Fibroblast of the aortic adventitia (primary cell): ENCODE data around the gene GATA6. TPM values are rescaled to one million over a fixed set of nuclear protein-coding genes. Genes with fewer than 3 reads are reported as not detected.
A peak's percentile ranks its signal among the peaks of the same experiment; 100 is the strongest.
"Not testable (repeated sequence)": the region's sequence is repeated elsewhere in the genome, so short reads cannot be mapped to it uniquely, and the experiment has no call there.

Experiments used
- DNase-seq: peaks from one replicate; pipeline ENCODE4 v3.0.0-alpha.2; 2010; ENCODE audit warnings: low read depth
- H3K4me3 ChIP-seq: 2 replicates; pipeline ENCODE4 v1.5.1; 2011; ENCODE audit warnings: low read depth, mild to moderate bottlenecking, control low read depth, low read length, moderate library complexity
- total RNA-seq: library from RNA; depleted of rRNA; stranded (reverse); fragments of >200 nt; gene quantifications from 2 replicates; pipeline ENCODE4 v1.2.3, GENCODE V29; 2012; ENCODE audit warnings: low replicate concordance
- TF ChIP-seq, protein P1 (sequence below): IDR thresholded peaks from 2 replicates; pipeline ENCODE4 v1.5.1; 2011; ENCODE audit warnings: mild to moderate bottlenecking, low read length, control low read depth, inconsistent platforms; ENCODE audit not compliant: insufficient read depth

Gene GATA6
- total RNA-seq, 1 donor, result 34.0 TPM

- DNase-seq, result peak; percentile 76
- peak overlapping the region; percentile 97 for H3K4me3 ChIP-seq
- TF ChIP-seq, protein P1, sequence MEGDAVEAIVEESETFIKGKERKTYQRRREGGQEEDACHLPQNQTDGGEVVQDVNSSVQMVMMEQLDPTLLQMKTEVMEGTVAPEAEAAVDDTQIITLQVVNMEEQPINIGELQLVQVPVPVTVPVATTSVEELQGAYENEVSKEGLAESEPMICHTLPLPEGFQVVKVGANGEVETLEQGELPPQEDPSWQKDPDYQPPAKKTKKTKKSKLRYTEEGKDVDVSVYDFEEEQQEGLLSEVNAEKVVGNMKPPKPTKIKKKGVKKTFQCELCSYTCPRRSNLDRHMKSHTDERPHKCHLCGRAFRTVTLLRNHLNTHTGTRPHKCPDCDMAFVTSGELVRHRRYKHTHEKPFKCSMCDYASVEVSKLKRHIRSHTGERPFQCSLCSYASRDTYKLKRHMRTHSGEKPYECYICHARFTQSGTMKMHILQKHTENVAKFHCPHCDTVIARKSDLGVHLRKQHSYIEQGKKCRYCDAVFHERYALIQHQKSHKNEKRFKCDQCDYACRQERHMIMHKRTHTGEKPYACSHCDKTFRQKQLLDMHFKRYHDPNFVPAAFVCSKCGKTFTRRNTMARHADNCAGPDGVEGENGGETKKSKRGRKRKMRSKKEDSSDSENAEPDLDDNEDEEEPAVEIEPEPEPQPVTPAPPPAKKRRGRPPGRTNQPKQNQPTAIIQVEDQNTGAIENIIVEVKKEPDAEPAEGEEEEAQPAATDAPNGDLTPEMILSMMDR, result no peak
Observed at GRCh38 chr18:22179174-22179573, 9.8 kb downstream of the GATA6 start.

GRCh38 chr18:22179631-22180030 lies 10.2 kb downstream of the GATA6 start:
- peak; percentile 51 for DNase-seq
- TF ChIP-seq, protein P1, result no peak
- H3K4me3 ChIP-seq, result peak overlapping the region; percentile 97

GRCh38 chr18:22180722-22181121 lies 11.3 kb downstream of the GATA6 start:
- TF ChIP-seq, protein P1, result no peak
- DNase-seq, result peak; percentile 40
- peak overlapping the region; percentile 53 for H3K4me3 ChIP-seq

GRCh38 chr18:22182884-22183697 lies 13.7 kb downstream of the GATA6 start:
- TF ChIP-seq, protein P1, result no peak
- peak; percentile 61 for DNase-seq
- no peak overlapping the region for H3K4me3 ChIP-seq

- peak overlapping the region; percentile 18 for H3K4me3 ChIP-seq
- TF ChIP-seq, protein P1, result no peak
- peak; percentile 27 for DNase-seq
Observed at GRCh38 chr18:22183698-22184170, 14.3 kb downstream of the GATA6 start.

GRCh38 chr18:22184573-22184972 lies 15.2 kb downstream of the GATA6 start:
- H3K4me3 ChIP-seq, result not testable (repeated sequence)
- DNase-seq, result peak; percentile 81

GRCh38 chr18:22185273-22185672 lies 15.9 kb downstream of the GATA6 start:
- H3K4me3 ChIP-seq, result peak overlapping the region; percentile 20
- TF ChIP-seq, protein P1, result peak; percentile 46
- peak; percentile 52 for DNase-seq
